HG02840 (cell line): ENCODE data around the gene CPSF4.
A peak's percentile ranks its signal among the peaks of the same experiment; 100 is the strongest.

Experiments used
- ATAC-seq: cut with Tn5 transposase; IDR thresholded peaks from one replicate; pipeline ENCODE4 v1.9.1; 2021; ENCODE audit warnings: mild to moderate bottlenecking, moderate library complexity, moderate number of reproducible peaks; ENCODE audit not compliant: unreplicated experiment, low FRiP score

CPSF4 gene

GRCh38 chr7:99438573-99439480 is at the start of gene CPSF4, which contains the start of gene PTCD1:
Gene CPSF4, plus strand, starts transcription at chr7:99438943. Its CDS starts 140 bp downstream, at chr7:99439083.
Gene PTCD1, minus strand, starts transcription at chr7:99438798. Its CDS starts 3,556 bp downstream, at chr7:99435242.
- ATAC-seq: peak; percentile 87

- ATAC-seq: no peak
Observed at GRCh38 chr7:99389772-99390171, 49.0 kb upstream of the CPSF4 start.

- ATAC-seq: no peak
Observed at GRCh38 chr7:99390941-99391602, 47.7 kb upstream of the CPSF4 start.

DNA sequence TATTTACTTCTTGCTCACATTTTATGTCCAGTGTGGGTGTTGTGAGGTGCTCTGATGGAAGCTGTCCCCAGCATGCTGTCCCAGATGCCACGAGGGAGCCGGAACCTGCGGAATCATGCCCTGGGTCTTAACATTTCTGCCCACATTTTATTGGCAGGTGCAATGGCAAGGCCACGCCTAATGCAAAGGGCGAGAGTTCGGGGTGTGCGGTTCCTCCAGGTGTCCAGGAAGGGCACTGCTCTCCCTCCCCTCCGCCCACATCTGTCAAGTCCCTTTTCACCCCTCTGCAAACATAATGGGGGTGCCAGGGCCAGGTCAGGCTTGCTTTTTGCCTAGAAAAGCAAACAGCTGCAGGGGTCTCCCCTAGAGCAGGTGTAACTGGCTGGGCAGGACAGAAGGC is 46.7 kb upstream of the CPSF4 start:
- no peak for ATAC-seq

DNA sequence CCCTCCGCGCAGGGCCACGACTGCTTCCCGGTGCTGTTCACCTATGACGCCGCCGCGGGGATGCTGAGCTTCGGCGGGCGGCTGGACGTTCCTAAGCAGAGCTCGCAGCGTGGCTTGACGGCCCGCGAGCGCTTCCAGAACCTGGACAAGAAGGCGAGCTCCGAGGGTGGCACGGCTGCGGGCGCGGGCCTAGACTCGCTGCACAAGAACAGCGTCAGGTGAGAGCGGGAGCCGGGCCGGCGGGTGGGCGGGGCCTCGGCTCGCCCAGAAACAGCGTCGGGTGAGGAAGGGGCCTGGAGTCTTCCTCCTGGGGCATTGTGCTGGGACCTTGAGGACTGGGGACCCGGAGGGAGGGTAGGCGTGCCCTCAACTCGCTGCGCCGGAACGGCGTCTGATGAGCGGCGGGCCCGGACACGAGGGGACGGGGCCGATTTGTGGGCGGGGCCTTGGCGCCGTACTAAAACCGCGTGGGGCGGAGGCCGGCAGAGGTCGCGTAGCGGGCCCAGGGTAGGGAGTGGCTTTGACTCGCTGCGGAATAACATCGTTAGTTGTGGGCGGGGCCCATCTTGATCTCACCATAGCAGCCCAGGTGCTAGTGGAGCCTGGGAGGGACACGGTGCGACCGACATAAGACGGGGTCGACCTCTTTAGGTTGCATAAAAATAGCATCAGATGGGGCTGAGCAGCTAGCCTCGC is 45.9 kb upstream of the CPSF4 start:
- ATAC-seq: no peak

DNA sequence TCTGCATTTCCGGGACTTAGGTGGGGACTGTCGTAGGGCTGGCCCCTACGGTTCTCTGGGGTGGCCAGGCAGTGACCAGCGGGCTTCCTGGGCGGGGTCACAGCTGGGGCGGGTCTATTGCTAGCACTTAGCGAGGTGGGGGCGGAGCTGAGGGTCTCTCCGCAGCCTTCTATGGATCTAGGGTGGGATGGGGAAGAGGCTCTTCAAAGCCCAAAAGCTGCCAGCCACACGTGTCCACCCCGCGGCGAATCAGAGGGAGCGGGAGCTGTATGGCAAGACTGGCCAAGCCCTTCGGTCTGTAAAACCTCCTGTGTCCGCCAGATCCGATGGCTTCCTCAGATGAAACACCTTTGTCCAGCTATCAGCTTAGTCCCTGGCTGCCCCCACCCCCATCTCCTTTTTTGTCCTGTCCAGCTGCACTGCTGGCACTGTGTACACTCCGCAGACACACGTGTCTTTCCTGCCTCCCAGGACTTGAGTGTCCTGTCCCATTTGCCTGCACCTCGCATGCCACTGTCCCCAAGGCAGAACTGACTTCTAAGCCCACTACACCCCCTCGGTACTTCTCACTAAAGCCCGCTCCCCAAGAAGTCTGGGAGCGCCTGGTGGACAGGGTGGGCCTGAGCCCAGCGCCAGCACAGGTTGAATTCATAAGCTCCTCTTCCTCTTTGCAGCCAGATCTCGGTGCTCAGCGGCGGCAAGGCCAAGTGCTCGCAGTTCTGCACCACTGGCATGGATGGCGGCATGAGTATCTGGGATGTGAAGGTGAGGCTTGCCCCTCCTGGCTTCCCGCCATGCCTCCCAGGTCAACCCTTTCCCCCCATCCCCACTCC is 45.2 kb upstream of the CPSF4 start:
- ATAC-seq: no peak

GRCh38 chr7:99394188-99394502 is 44.6 kb upstream of the CPSF4 start:
- no peak for ATAC-seq

GRCh38 chr7:99395616-99396327 is 43.0 kb upstream of the CPSF4 start:
- ATAC-seq: no peak

DNA sequence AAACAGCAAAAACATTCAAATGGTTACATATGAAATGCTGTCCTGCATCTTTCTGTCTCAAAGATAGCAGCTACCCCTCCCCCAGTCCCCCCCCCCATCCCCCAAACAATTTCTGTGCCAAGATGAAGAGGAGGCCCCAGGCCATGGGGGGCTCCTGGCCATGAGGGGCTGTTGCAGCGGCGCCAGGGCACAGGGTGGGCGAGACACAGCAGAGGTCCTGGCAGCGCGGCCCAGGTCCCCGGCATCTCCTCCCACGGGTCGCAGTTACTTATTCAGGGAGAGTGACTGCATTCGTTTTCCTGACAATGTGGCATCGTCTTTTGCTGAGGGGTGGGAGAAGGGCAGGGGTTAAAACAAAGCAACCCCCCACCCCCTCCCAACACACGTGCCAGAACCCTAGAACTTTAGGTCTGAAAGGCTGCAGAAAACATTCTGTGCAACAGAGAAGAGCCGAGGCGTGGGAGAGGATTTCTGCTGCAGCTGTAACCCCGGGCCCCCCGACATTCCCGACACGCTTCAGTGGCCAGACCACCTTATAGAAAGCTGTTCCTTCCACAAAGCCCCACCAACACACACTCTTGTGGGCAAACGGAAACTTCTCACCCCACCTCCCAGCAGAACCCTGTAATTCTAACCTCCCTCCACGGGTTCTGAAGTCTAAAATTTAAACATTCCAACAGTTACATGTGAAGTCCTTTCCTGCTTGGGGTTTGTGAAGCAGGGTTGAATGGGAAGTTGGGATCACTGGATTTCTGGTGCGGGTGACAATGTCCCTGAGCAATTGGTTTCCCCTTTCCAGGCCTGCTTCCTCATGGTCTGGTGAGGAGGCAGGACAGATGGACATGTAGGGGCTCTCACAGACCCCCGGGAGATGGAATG is 42.1 kb upstream of the CPSF4 start:
- ATAC-seq: no peak

GRCh38 chr7:99397297-99397983 is 41.3 kb upstream of the CPSF4 start:
- ATAC-seq: no peak

DNA sequence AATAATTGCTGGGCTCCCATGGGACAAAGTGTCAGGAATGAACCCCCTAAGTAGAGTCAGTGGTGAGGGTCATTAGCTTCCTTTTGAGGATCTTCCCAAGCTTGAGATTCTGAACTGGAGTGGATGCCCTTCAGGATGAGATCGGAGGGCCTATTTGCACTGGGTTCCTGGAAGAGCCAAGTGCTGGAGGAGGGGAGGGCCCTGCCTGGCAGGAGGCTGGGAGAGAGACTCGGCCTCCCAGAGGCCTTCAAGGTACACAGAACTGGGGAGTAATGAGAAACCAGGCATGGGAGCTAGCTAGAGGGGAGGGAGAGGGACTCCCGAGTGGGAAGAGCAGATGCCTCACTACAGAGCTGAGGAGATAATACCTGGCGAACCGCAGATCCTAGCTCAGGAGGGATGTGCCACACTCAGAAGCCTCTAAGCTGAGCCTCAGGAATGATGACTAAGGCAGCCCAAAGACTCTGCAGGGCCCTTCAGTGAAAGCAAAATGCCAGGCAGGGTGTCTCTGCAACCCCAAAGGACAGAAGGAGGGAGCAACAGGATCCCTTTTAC is 39.8 kb upstream of the CPSF4 start:
- ATAC-seq: no peak

GRCh38 chr7:99399597-99399996 is 39.1 kb upstream of the CPSF4 start:
- ATAC-seq: no peak

DNA sequence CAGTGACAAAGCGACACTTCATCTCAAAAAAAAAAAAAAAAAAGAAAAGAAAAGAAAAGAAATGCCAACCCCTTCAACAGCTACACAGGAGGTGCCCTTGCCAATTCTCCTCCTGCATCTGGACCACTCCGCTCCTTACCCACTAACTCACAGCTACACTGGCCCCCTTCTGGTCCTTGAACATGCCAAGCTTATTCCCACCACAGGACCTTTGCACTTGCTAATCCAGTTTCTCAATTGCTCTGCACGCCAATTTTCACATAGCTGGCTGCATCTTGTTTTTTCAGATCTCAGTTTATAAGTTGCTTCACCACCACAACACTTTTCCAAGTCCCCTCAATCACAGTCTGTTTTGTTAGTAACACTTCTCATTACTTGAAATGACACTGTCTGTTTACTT is 35.9 kb upstream of the CPSF4 start:
- no peak for ATAC-seq

GRCh38 chr7:99403764-99404163 is 35.0 kb upstream of the CPSF4 start:
- no peak for ATAC-seq

DNA sequence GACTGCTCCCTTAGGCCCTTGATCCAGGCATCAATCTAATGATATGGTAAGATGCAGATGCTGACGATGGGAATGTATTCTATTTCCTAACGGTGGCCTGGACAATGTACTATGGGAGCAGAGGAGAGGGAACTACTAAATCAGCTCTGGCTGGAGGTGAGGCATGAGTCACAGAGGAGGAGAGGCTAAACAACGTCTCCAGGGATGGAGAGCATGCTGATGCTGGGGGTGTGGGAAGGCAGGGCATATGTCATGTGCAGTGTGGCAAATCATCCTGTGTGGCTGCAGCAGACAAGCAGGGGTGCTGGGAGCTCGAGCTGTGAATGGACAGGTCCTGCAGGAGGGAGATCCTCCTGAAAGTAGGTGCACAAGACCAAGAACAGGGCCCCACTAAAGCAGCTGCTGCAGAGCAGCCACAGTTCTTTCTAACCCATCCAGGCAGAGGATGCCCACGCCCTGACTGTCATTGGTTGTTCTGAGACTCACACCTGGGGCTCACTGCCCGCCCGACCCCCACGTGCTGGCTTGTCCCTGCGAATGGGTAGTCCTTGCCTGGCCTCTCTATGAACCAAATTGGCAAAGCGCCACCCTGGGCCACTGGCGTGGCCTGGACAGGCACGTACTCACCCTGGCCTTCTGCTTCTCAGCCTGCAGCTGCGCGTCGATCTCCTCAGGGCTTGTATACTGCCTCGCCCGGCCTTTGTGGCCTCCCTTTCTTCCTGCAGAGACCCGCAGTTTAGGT is 34.3 kb upstream of the CPSF4 start:
- no peak for ATAC-seq

DNA sequence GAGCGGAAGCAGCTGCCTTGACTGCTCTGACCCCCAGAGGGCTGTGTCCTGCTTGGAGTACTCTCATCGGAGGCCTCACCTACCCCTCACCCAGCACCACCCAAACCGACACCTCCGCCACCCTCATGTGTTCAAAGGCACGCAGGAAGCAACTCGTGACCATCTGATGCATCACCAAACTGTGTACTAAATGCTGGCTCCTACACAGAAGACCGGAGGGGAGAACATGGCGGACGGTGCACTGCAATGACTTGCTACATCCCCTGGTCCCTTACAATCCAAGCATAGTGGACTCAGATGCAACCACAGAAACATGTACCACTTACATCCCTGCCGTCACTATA is 33.8 kb upstream of the CPSF4 start:
- no peak for ATAC-seq

DNA sequence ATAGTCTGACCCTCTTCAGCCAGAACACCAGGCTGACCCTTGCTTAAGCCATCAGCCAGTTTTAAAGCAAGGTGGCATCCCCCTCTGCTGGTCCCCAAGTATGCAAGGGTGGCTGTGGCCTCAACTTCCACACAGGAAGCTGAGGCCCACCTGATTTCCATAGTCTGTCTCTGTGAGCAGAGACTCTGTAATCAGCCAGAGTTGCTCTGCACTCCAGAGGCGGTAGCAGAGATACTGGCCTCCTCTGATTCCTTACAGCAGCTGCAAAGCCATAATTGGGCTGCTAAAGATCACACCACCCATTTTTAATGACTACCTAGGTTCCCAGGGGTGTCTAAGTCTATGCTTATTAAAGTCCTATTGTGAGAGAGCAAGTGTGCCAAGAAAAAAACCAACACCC is 32.2 kb upstream of the CPSF4 start:
- ATAC-seq: no peak
